Liver (tissue), 9 donors: ENCODE measurements around the gene MTHFS. TPM values are rescaled to one million over a fixed set of nuclear protein-coding genes. Genes with fewer than 3 reads are reported as not detected.

Experiments
- DNase-seq: peaks from one replicate; pipeline ENCODE4 v3.0.0-alpha.2; 2017; ENCODE audit warnings: low spot score
- H3K27ac ChIP-seq, 2 donors: one replicate each; pipeline ENCODE4 v1.7.0; 2013; ENCODE audit warnings: inconsistent platforms in 2 of 2, low read length in 2 of 2, control low read depth in 1 of 2, low read depth in 1 of 2, mild to moderate bottlenecking in 1 of 2
- H3K27me3 ChIP-seq, 4 donors: one replicate each; pipeline versions ENCODE4 v1.6.1 to v1.7.0; 2013; ENCODE audit warnings: low read length in 3 of 4, inconsistent platforms in 1 of 4, mild to moderate bottlenecking in 1 of 4, moderate library complexity in 1 of 4; ENCODE audit not compliant: control insufficient read depth in 4 of 4, insufficient read depth in 4 of 4
- H3K36me3 ChIP-seq, 4 donors: one replicate each; pipeline versions ENCODE4 v1.6.1 to v1.7.0; 2013; ENCODE audit warnings: low read length in 3 of 4, mild to moderate bottlenecking in 3 of 4, low read depth in 1 of 4, moderate library complexity in 1 of 4; ENCODE audit not compliant: control insufficient read depth in 4 of 4, insufficient read depth in 3 of 4
- H3K4me1 ChIP-seq, 4 donors: one replicate each; pipeline versions ENCODE4 v1.6.1 to v1.7.0; 2013; ENCODE audit warnings: low read length in 3 of 4, mild to moderate bottlenecking in 3 of 4, moderate library complexity in 1 of 4; ENCODE audit not compliant: control insufficient read depth in 4 of 4, insufficient read depth in 4 of 4
- H3K4me3 ChIP-seq, 3 donors: one replicate each; pipeline versions ENCODE4 v1.6.1 to v1.7.0; 2013; ENCODE audit warnings: low read length in 3 of 3, control low read depth in 1 of 3, low read depth in 1 of 3, mild to moderate bottlenecking in 1 of 3
- H3K9ac ChIP-seq, 2 donors: one replicate each; pipeline ENCODE4 v1.7.0; 2013; ENCODE audit warnings: low read length in 2 of 2, mild to moderate bottlenecking in 2 of 2, moderate library complexity in 2 of 2, control low read depth in 1 of 2, low read depth in 1 of 2
- H3K9me3 ChIP-seq, 4 donors: one replicate each; pipeline versions ENCODE4 v1.6.1 to v1.7.0; 2013; ENCODE audit warnings: low read length in 3 of 4; ENCODE audit not compliant: control insufficient read depth in 4 of 4
- EGR1 ChIP-seq, 2 donors: IDR thresholded peaks; 2 replicates each; pipeline ENCODE4 v1.6.1; 2016 to 2018; ENCODE audit warnings: antibody characterized with exemption in 2 of 2, low read depth in 2 of 2
- FOXA1 ChIP-seq: IDR thresholded peaks from 2 replicates; pipeline ENCODE4 v1.6.1; 2016; ENCODE audit warnings: antibody characterized with exemption
- FOXA2 ChIP-seq: IDR thresholded peaks from 2 replicates; pipeline ENCODE4 v1.6.1; 2016; ENCODE audit warnings: antibody characterized with exemption
- GABPA ChIP-seq, 2 donors: IDR thresholded peaks in 1 of 2; conservative IDR thresholded peaks in 1 of 2; 2 replicates each; pipeline ENCODE4 v1.6.1; 2016; ENCODE audit warnings: antibody characterized with exemption in 2 of 2, mild to moderate bottlenecking in 1 of 2, moderate library complexity in 1 of 2
- HNF4A ChIP-seq, 2 donors: conservative IDR thresholded peaks; 2 replicates each; pipeline ENCODE4 v1.6.1; 2016; ENCODE audit warnings: antibody characterized with exemption in 2 of 2, mild to moderate bottlenecking in 2 of 2
- HNF4G ChIP-seq: IDR thresholded peaks from 2 replicates; pipeline ENCODE4 v1.6.1; 2016; ENCODE audit warnings: antibody characterized with exemption
- JUND ChIP-seq, 2 donors: IDR thresholded peaks; 2 replicates each; pipeline ENCODE4 v1.6.1; 2016; ENCODE audit warnings: antibody characterized with exemption in 2 of 2
- NR2F2 ChIP-seq: IDR thresholded peaks from 2 replicates; pipeline ENCODE4 v1.6.1; 2016; ENCODE audit warnings: antibody characterized with exemption
- RAD21 ChIP-seq, 2 donors: IDR thresholded peaks; 2 replicates each; pipeline ENCODE4 v1.6.1; 2016; ENCODE audit warnings: antibody characterized with exemption in 2 of 2, mild to moderate bottlenecking in 2 of 2
- RXRA ChIP-seq, 2 donors: IDR thresholded peaks; 2 replicates each; pipeline ENCODE4 v1.6.1; 2017 to 2018; ENCODE audit warnings: antibody characterized with exemption in 2 of 2, mild to moderate bottlenecking in 1 of 2
- SP1 ChIP-seq: IDR thresholded peaks from 2 replicates; pipeline ENCODE4 v1.6.1; 2018; ENCODE audit warnings: antibody characterized with exemption, mild to moderate bottlenecking
- TAF1 ChIP-seq: conservative IDR thresholded peaks from 2 replicates; pipeline ENCODE4 v1.6.1; 2016; ENCODE audit warnings: antibody characterized with exemption, mild to moderate bottlenecking
- YY1 ChIP-seq: IDR thresholded peaks from 2 replicates; pipeline ENCODE4 v1.6.1; 2016; ENCODE audit warnings: antibody characterized with exemption, mild to moderate bottlenecking
- WGBS: extraction: QIAGEN DNeasy Blood & Tissue Kit; methylation state at CpG from one replicate; pipeline ENCODE4 v1.1.7; 2013; 5-methylcytosine and 5-hydroxymethylcytosine counted together
- polyA plus RNA-seq, 2 donors: library from polyadenylated mRNA; stranded (reverse) in 1 of 2; unstranded in 1 of 2; fragments of 200-250 nt in 1 of 2; fragments of >200 nt in 1 of 2; fragmentation: Nextera tagmentation in 1 of 2; extraction: Ambion mirVana in 1 of 2; gene quantifications; one replicate each; pipeline versions ENCODE4 v1.2.1 to v1.2.3, GENCODE V29; 2013 to 2015
- total RNA-seq, 2 donors: library from RNA; depleted of rRNA; stranded (reverse); fragments of >200 nt; gene quantifications; one replicate each; pipeline ENCODE4 v1.2.3, GENCODE V29; 2014
- TF ChIP-seq, protein P1 (sequence below): IDR thresholded peaks from 2 replicates; pipeline ENCODE4 v1.6.1; 2016; ENCODE audit warnings: antibody characterized with exemption
- TF ChIP-seq, protein P2 (sequence below): IDR thresholded peaks from 2 replicates; pipeline ENCODE4 v1.6.1; 2016; ENCODE audit warnings: antibody characterized with exemption
- TF ChIP-seq, protein P3 (sequence below): IDR thresholded peaks from 2 replicates; pipeline ENCODE4 v1.6.1; 2016; ENCODE audit warnings: antibody characterized with exemption
- TF ChIP-seq, protein P4 (sequence below): fragments of 150-350 bp; IDR thresholded peaks from 2 replicates; pipeline ENCODE4 v1.5.1; 2017; ENCODE audit warnings: improper control_type of control experiment, low read depth, low read length; ENCODE audit not compliant: missing input control
- TF ChIP-seq, protein P5 (sequence below): IDR thresholded peaks from 2 replicates; pipeline ENCODE4 v1.6.1; 2016; ENCODE audit warnings: antibody characterized with exemption, mild to moderate bottlenecking
- donor health status: healthy.
- donor health status: healthy.
- donor health status: healthy.
- donor health status: healthy.
- donor health status: healthy.

Gene MTHFS
- total RNA-seq: 100 to 1,000 TPM in 1 of 2 donors, 10 to 100 TPM in 1; 40.9 to 140 TPM
- 100 to 1,000 TPM; 175 to 338 TPM for polyA plus RNA-seq

DNA sequence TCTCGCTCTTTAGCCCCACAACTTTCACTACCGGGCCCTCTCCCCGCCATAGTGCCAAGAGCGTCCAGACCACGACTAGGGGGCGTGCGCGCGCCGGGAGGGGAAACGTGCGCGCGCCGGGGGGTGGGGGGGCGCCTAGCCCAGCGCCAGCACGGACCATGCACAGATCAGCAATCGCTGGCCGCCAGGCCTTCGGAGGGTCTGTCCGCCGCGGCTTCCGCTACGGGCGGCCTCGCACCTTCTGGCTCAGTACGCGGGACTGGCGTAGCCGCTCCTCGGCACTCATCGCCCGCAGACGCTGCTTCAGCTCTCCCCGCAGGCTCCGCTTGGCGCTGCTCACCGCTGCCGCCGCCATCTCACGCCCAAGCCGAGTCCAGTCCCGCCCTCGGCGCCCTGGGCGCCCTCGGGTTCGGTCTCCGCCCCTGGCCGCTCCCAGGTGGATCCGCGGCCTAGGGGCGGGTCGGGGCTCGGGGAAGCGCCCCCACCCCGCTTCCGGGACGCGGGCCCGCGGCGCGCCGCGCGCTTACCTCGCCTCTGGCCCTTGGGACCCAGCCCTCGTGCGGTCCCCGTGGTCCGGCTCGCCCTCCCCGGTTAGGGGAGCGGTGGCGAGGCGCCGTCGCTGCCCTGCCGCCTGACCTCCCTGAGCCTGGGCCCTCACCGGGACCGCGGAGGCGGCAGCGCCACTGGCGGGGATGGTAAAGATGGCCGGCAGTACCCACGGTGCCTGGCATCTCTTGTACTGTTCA is at the start of gene MTHFS:
MTHFS (minus strand) TSS at position 381 of the 746 bp plus-strand sequence; CDS start at position 355, 26 bp downstream.
- Histone ChIP-seq H3K27ac (peak within 1 kb of the TSS; percentile 81 to 98), H3K4me3 (peak within 1 kb of the TSS; percentile 64 to 97 (median 97)), H3K36me3 (no peaks in the 10 kb centered on the region), H3K27me3 (no peaks in the 10 kb centered on the region), H3K9me3 (no peaks in the 10 kb centered on the region), H3K9ac (peak within 1 kb of the TSS; percentile 95 to 99), H3K4me1 (peaks cover 4 to 26% (median 6%) of the 10 kb centered on the region in 4 donors)
- under 1% methylated on average over 90 of the region's 90 CpGs for WGBS
- peak; percentile 62 to 72 for TF ChIP-seq HNF4A (conservative IDR thresholded peaks at IDR 0.05)
- TF ChIP-seq, protein P1, sequence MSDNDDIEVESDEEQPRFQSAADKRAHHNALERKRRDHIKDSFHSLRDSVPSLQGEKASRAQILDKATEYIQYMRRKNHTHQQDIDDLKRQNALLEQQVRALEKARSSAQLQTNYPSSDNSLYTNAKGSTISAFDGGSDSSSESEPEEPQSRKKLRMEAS: no peak
- no peak for TF ChIP-seq JUND (IDR thresholded peaks at IDR 0.05)
- peak; percentile 50 for TF ChIP-seq SP1
- TF ChIP-seq RAD21 (IDR thresholded peaks at IDR 0.05): peak; percentile 49 to 55
- peak; percentile 92 for TF ChIP-seq YY1
- TF ChIP-seq, protein P2, sequence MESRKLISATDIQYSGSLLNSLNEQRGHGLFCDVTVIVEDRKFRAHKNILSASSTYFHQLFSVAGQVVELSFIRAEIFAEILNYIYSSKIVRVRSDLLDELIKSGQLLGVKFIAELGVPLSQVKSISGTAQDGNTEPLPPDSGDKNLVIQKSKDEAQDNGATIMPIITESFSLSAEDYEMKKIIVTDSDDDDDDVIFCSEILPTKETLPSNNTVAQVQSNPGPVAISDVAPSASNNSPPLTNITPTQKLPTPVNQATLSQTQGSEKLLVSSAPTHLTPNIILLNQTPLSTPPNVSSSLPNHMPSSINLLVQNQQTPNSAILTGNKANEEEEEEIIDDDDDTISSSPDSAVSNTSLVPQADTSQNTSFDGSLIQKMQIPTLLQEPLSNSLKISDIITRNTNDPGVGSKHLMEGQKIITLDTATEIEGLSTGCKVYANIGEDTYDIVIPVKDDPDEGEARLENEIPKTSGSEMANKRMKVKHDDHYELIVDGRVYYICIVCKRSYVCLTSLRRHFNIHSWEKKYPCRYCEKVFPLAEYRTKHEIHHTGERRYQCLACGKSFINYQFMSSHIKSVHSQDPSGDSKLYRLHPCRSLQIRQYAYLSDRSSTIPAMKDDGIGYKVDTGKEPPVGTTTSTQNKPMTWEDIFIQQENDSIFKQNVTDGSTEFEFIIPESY: no peak
- TF ChIP-seq EGR1 (IDR thresholded peaks at IDR 0.05; ENCODE audit: low read depth in 2 of 2): no peak
- TF ChIP-seq, protein P3, sequence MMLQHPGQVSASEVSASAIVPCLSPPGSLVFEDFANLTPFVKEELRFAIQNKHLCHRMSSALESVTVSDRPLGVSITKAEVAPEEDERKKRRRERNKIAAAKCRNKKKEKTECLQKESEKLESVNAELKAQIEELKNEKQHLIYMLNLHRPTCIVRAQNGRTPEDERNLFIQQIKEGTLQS: no peak
- TF ChIP-seq, protein P4, sequence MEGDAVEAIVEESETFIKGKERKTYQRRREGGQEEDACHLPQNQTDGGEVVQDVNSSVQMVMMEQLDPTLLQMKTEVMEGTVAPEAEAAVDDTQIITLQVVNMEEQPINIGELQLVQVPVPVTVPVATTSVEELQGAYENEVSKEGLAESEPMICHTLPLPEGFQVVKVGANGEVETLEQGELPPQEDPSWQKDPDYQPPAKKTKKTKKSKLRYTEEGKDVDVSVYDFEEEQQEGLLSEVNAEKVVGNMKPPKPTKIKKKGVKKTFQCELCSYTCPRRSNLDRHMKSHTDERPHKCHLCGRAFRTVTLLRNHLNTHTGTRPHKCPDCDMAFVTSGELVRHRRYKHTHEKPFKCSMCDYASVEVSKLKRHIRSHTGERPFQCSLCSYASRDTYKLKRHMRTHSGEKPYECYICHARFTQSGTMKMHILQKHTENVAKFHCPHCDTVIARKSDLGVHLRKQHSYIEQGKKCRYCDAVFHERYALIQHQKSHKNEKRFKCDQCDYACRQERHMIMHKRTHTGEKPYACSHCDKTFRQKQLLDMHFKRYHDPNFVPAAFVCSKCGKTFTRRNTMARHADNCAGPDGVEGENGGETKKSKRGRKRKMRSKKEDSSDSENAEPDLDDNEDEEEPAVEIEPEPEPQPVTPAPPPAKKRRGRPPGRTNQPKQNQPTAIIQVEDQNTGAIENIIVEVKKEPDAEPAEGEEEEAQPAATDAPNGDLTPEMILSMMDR: peak; percentile 23
- TF ChIP-seq, protein P5, sequence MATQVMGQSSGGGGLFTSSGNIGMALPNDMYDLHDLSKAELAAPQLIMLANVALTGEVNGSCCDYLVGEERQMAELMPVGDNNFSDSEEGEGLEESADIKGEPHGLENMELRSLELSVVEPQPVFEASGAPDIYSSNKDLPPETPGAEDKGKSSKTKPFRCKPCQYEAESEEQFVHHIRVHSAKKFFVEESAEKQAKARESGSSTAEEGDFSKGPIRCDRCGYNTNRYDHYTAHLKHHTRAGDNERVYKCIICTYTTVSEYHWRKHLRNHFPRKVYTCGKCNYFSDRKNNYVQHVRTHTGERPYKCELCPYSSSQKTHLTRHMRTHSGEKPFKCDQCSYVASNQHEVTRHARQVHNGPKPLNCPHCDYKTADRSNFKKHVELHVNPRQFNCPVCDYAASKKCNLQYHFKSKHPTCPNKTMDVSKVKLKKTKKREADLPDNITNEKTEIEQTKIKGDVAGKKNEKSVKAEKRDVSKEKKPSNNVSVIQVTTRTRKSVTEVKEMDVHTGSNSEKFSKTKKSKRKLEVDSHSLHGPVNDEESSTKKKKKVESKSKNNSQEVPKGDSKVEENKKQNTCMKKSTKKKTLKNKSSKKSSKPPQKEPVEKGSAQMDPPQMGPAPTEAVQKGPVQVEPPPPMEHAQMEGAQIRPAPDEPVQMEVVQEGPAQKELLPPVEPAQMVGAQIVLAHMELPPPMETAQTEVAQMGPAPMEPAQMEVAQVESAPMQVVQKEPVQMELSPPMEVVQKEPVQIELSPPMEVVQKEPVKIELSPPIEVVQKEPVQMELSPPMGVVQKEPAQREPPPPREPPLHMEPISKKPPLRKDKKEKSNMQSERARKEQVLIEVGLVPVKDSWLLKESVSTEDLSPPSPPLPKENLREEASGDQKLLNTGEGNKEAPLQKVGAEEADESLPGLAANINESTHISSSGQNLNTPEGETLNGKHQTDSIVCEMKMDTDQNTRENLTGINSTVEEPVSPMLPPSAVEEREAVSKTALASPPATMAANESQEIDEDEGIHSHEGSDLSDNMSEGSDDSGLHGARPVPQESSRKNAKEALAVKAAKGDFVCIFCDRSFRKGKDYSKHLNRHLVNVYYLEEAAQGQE: peak; percentile 80
- TF ChIP-seq NR2F2: no peak
- peak; percentile 17 for TF ChIP-seq HNF4G
- TF ChIP-seq RXRA (IDR thresholded peaks at IDR 0.05): no peak
- peak in 1 of 2 donors; percentile 18 for TF ChIP-seq GABPA (IDR thresholded peaks at IDR 0.05 in 1 of 2, conservative IDR thresholded peaks at IDR 0.05 in 1 of 2)
- no peak for TF ChIP-seq FOXA1
- TF ChIP-seq FOXA2: no peak
- TF ChIP-seq TAF1: no peak
- peak; percentile 85 for DNase-seq
